NCI-H2227 treated with DMSO at 0.1 percent for 48 hours (cell line): ENCODE results near the gene MLF1.
"Not testable (repeated sequence)": the region's sequence is repeated elsewhere in the genome, so short reads cannot be mapped to it uniquely, and the experiment has no call there.

Source experiments
- DNase-seq: peaks from one replicate; lab custom pipeline; 2025; lab: John Stamatoyannopoulos, UW

The MLF1 gene

DNA sequence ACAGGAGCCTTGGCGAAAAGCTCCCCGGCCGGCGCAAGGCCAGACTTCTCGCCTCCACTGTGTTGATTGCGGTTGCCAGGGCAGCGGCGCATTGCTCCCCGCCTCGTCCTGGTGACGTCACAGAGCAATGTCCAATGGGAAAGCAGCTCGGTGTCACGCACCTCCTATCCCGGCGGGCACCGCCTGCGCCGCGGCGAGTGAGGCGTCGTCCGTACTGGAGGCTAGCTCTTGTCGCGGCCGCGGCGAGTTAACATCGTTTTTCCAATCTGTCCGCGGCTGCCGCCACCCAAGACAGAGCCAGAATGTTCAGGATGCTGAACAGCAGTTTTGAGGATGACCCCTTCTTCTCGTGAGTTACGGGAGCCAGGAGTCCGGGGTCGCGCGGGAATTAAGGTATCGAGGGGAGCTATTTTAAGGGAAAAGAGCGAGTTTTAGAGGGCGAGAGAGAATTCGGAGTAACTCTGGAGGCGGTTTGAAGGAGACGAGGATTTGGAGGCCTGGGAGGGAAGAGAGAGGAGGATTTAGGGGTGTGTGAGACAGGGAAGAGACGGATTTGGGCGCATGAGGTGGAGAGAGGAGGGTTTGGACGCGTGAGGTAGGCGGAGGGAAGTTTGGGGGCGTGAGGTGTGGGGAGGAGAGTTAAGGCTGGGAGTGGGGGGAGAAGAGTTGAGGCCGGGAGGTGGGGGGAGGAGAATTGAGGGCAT lies at the start of gene MLF1:
MLF1 (plus strand) TSS at position 196 of the 704 bp plus-strand sequence; CDS start at position 303, 107 bp downstream.
- DNase-seq, result peak; percentile 72

- DNase-seq, result no peak
These were observed 48.5 kb upstream of the MLF1 start for GRCh38 chr3:158522221-158523136.

DNA sequence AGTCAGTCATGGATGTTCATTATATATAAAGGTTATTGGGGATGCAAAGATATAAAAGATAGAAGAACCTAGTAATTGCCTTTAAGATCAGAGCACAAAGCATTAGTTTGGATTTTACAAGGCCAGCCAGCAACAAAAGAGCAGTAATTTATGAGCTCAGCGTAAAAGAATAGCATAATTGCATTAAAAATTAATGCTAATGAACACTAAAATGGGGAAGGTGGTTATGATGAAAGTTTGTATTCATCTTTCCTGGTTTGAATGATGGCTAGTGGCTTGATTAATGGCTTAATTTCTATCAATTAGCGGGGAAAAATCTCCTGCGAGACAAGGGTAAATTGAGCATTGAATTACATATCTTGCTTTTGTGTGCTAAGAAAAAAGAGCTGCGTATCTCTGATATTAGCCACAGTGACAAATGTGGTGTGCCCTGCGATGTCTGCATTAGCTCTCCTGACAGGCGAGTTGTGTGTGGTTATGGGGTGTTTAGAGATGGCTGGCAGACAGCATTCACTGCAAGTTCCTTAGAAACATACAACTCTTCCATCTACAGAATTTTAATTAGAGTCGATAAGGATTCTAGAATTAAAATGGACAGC lies 42.8 kb upstream of the MLF1 start:
- no peak for DNase-seq

DNA sequence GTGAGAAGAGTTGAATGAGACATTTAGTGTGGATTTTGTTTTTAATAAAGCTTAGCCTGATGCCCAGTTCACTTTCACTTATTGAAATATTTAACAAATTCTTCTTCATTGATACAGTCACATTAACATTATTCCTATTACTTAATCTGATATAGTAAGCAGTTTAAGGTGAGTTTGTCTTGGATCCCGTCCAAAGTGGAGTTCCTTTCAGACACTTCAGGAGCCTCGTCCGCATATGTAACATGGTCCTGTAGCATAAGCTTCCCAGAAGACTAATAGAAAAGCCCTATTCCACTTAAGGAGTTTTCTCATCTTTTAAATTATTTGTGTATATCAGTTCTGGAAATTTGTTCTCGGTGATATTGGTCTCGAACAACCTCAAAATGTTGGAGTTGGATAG lies 39.7 kb upstream of the MLF1 start:
- DNase-seq, result no peak

DNA sequence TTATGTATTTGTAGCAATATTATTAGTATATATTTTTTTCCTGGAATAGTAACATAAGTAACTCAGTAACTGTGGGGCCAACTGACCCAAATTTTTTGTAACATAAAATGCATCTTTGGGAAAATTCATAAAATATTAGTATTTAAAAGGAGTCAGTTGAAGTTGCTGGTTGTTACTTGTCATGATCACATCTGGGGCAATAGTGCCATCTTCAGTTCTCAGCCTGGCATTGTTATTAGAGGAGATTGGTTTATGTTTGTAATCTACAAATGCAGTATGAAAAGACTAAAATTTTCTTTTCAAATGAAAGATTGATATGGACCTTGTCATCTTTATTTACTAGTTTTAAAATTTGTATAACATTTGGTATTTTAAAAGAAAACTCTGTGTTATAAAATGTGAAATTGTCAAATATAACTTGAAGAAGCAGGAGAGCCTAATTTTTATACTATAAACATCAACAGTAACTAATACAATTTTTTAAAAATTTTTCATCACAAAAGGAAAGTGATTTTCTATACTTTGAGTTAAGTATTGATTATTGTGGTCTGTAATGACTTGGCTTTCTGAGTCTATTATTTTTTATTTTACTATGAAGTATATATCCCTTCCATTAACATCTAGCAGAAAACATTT lies 38.8 kb upstream of the MLF1 start:
- DNase-seq, result peak; percentile 29

DNA sequence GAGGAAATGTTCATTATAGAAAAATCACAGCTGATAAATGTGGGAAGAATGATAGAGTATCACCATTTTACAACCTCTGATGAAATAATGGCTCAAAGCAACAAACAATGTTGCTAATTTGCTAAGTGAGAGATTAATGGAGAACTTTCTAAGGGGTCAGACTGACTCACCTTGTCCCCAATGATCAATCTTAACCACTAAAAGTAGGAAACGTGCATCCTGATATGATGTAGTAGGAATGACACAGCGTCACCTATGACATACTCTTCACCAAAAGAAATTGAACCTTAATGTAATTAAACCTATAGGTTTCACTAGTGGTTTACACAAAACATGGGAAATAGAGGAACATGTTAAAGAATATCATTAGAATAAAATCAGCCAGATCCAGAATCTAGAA lies 35.1 kb upstream of the MLF1 start:
- DNase-seq, result no peak

DNA sequence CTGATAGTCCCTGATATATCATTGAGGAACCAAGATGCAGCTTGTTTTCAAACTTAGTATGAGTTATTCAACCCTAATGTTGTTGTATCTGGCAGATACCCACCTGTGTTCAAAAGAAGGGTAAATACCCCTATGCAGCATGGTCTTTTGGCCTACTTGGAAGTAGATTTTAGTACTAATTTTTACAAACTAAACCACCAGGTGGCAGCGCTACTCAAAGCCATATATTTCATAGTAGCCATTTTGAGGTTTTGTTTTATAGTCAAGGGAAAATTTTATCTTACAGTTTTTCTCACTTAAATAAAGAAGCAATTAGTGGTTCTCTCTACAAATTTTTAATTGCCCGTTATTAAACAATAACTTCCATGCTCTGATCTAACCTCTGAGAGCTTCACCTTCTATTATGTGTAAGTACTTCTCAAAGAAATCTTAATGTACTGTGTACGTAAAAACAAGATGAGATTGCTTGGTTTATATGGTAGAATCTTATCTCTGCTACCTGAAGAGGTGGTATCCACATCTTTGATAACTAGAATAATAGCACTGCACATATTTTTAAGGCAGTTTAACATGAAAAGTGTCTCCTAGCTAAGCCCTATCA lies 31.5 kb upstream of the MLF1 start:
- DNase-seq, result peak; percentile 18

- DNase-seq, result no peak
These were observed 30.9 kb upstream of the MLF1 start for GRCh38 chr3:158540066-158540465.

GRCh38 chr3:158548691-158549090 lies 22.3 kb upstream of the MLF1 start:
- no peak for DNase-seq

DNA sequence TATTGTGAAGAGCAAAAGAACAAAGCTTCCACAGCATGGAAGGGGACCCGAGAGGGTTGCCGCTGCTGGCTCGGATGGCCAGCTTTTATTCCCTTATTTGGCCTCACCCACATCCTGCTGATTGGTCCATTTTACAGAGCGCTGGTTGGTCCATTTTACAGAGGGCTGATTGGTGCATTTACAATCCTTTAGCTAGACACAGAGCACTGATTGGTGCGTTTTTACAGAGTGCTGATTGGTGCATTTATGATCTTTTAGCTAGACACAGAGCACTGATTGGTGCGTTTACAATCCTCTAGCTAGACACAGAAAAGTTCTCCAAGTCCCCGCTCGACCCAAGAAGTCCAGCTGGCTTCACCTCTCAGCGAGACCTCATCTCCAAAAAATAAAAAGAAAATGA lies 21.1 kb upstream of the MLF1 start:
- DNase-seq, result not testable (repeated sequence)

GRCh38 chr3:158552124-158552523 lies 18.9 kb upstream of the MLF1 start:
- no peak for DNase-seq

- no peak for DNase-seq
These were observed 11.5 kb upstream of the MLF1 start for GRCh38 chr3:158559504-158559903.

DNA sequence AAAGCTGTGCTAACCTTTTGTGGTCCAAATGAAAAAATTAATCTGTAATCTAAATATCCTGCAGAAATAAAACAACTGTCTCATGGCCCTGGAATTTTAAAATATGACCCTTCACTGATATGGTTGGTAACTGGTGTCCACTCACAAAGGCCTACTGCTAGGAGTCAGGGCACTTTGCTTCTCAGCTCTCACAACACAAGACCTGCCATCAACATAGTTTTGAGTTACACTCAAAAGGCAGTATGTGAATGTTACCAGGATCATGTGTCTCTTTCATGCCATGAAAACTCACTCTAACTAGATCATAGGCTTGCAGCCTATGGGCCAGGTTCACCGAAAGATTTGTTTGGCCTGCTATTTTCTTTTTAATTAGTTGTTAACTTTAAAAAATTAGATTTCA lies 10.0 kb upstream of the MLF1 start:
- no peak for DNase-seq

DNA sequence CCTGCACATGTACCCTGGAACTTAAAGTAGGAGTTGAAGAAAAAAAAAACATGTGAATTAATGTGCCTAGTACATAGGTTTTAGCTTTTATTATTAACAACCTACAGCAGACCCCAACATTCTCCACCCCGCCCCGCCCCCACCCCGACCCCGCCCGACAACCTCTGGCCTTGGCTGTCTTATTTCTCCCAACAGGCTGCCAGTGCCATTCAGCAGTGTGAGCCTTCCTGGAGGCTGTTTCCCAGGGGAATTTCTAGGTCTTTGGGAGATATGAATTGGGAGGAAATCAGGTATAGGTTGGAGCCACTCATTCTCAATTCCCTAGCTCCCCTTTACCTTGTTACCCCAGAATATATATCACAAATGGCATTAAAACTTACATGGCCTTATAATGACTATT lies 8.3 kb upstream of the MLF1 start:
- DNase-seq, result no peak

DNA sequence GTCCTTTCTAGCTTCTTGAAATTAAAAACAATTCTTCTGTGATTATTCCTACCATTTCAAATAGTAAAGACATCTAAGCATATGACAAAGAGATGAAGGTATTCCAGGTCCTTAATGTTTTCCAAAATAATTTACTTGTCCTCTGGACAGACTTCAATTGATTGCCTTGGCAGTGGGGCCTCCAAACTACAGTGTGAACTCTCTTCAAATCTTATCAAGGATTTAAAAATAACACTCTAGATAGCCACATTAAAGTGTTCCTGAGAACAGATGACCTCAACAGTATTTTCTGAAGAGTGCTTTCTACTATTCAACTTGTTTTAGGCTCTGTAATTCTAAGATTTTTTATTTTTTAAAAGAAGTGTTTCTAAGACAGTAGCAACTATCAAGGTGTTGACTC lies 7.9 kb upstream of the MLF1 start:
- DNase-seq, result no peak

GRCh38 chr3:158565076-158565475 lies 5.9 kb upstream of the MLF1 start:
- no peak for DNase-seq

- no peak for DNase-seq
These were observed 2.2 kb upstream of the MLF1 start for GRCh38 chr3:158568784-158569183.

DNA sequence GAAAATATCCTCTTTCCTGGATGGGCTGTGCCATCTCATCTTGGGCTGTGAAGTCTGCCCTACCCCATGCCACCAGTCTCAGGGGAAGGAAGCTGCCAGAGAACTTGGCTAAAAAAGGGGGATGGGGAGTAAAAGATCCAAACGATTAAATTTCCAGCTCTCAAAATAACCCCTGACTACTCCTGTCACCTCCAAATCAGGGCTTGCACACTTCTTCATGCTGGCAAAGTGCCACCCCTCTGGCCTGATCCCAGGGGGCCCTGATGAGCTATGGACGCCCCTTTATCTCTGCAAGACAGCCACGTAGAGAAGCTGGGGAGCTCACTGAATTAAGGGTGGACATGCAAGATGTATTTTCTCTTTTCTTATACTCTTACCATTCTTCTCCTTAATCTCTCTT lies 1.2 kb upstream of the MLF1 start:
- DNase-seq, result no peak

- DNase-seq, result no peak
These were observed 1.2 kb downstream of the MLF1 start for GRCh38 chr3:158571969-158572765.

GRCh38 chr3:158572766-158573060 lies 1.7 kb downstream of the MLF1 start:
- DNase-seq, result no peak

- DNase-seq, result no peak
These were observed 2.7 kb downstream of the MLF1 start for GRCh38 chr3:158573714-158574113.
